Measurements from ENCODE around the gene CD52.

Gene CD52

DNA sequence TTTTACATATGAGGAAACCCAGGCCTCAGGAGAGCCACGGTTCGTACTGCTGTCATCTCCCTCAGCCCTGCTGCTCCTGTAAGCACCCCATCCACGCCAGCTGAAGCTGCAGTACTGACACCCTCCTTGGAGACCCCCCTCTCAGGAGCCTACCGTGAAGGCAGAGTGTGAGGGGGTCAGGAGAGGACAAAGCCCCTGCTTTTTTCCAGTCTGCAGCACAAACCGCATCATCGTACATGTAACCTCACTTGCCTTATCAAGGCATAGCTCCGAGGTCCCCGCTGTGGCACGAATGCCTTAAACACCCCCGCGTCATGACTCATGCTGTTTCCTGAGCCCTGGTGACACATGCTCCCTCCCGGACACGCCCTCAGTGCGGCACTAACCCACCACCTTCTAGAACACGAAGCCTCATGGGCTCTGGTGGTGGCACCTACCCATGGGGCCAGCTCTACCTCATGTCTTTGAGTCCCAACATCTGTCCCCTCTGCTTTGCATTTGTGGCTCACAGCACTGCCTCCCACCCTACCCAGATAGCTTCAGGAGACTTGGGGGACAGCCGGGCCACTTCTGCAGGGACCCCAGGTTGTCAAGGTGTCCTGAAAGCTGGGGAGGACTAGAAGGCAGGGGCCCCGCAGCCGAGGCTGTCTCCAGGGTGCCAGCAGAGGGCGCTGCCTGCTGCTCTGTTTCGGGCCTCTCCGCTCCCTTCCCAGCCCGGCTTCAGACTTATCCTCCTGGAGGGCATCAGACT is 33.0 kb upstream of the CD52 start:
- DNase-seq = peak; percentile 95 to 97 (median 96)

DNA sequence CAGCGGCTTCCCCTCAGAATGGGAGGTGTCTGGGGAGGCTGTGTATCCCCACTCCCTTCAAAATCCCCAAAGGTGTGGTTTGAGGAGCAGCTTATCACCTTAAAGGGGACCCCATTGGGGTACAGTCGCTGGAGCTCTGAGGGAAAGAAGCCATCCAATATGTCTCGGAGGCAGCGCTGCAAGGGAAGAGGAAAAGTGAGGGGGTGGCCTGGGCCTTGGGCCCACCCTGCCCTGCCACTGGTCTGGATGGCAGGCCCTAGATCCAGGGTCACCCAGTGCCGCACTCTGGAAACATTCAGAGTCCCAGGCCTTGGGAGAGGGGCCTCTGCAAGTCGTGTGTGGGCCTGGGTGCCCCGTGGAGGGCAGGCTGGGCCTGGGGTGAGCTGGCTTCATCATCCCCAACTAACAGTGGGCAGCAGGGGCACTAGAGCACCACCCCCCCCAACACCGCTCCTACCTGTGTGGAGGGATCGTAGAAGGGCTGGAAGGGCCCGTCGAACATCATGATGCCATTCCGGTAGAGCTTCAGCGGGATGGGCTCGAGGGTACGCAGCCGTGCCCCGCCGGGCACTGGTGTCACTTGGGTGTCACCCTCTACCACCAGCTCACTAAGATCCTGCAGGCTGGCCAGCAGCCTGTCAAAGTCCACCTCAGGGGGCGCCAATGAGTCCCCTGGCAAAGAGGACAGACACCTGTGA is 32.2 kb upstream of the CD52 start:
- peak in 2 of 3 donors; percentile 36 to 46 for DNase-seq

DNA sequence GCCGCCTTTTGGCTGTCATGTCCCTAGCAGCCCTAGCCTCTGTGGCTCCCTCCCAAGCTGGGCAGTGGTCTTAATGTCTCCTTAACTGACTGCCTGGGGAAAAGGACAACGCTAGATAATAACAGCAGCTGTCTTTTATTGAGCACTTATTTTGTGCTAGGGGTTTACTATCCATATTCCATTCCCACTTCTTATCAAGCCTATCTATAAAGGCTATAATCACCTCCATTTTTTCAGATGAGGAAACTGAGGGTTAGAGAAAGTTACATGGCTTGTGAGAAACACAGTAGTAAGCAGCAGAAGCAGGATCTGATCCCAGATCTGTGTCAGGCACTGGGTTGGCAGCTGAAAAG is 31.7 kb upstream of the CD52 start:
- no peak for DNase-seq

DNA sequence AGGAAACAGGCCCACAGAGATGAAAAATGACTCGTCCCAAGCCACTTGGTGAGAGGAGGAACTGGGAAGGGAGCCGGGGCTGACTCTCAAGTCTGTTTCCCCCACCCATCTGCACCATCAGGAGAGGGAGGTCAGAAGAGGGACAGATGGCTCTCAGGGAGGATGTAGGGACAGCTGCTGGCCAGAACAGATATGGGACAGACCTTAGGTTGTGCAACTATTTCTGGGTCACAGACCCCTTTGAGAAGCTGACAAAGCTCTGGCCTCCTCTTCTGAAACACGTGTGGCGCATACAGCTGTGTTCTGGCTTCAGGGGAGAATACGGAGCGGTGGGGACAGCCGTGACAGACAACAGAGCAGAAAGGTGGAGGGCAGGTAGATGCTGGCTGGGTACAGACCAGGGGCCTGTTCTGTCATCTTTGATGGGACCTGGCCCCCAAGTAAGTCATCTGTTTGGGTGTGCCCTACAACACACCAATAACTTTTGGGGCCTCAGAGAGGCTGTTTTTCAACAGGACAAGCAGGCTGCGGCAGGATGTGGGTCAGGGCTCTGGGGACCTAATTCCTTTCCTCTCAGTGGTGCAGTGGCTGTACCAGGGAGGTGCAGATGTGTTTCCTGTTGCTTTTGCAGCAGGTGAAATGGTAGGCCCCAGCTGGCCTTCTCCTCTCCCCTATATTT is 30.6 kb upstream of the CD52 start:
- DNase-seq = peak; percentile 69 to 78 (median 77)

DNA sequence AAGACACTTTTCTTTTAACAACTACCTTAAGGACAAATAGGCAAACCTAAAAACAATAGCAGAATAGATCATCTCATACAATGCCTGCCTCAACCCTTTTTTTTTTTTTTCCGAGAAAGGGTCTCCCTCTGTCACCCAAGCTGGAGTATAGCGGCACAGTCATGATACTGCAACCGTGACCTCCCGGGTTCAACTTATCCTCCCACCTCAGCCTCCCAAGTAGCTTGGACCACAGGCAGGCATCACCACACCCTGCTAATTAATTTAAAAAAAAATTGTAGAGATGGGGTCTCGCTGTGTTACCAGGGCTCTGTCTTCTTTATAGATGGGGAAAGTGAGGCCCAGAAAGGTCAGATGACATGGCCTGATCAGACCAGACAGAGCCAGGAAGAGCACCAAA is 29.9 kb upstream of the CD52 start:
- DNase-seq = no peak

DNA sequence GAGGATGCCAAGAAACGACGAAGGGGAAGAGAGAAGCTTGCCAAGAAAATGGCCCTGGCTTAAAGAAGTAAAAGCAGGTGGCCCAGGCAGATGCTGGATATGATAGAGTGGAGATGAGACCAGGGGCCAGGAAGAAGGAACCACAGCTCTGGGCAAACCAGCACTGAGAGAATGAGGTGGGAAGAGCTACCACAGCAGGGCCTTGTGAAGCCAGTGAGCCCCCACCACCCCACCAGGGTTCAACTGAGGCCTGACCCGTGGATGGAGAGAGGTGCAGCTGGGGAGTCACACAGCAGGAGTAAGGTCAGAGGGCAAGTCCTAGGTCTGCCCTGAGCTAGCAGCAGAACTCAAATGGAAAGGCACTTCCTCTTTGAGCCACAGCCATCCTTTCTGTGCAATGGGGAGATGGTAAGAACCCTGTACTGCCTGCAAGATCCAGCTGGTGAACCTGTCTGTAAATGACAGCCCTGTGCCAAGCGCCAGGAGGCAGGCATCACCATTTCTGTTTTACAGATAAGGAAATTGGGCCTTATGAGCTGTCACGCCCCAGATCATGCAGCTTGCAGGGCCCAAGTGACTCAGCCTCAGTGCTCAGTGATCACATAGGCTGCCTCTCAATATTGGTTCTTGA is 29.3 kb upstream of the CD52 start:
- peak; percentile 73 to 81 (median 76) for DNase-seq

DNA sequence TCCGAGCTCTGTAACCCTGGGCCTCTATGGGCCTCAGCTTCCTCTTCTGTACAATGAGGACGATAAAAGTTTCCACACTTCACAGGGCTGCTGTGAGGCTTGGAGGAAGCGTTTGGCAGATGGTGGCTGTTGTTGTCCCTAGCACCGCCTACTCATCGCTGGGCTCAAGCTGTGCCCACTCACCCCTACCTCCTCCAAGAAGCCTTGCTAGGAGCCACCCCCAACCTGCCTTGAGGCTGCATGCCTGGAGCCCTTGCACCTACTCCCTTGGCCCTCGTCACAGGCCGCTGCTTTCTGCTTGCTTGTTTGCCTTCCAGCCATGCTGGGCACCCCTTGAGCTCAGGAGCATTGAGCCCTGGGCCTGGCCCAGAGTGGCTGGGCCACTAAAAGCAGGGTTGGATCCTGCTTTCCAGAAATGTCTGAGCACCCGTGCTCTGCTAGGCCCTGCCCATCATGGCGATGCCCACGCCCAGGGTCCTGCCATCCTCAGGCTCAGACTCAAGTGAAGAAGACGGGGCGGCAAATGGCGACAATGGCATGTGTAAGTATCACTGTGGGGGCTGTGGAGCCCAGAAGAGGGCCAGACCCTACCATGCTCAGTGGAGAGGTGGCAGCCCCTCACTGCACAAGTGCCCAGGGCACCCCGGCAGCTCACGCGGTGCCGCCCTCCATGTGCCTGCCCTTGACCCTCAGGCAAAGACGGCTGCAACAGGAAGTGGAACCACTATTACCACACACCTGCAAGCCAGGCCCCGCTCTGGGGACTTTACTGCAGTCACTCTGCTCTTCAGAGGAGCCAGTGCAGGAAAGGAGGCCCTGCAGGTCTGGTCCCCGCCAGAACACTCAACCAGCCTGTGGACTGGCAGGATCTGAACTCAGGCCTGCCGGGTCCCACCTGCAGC is 28.3 kb upstream of the CD52 start:
- DNase-seq = peak; percentile 83 to 87 (median 86)

DNA sequence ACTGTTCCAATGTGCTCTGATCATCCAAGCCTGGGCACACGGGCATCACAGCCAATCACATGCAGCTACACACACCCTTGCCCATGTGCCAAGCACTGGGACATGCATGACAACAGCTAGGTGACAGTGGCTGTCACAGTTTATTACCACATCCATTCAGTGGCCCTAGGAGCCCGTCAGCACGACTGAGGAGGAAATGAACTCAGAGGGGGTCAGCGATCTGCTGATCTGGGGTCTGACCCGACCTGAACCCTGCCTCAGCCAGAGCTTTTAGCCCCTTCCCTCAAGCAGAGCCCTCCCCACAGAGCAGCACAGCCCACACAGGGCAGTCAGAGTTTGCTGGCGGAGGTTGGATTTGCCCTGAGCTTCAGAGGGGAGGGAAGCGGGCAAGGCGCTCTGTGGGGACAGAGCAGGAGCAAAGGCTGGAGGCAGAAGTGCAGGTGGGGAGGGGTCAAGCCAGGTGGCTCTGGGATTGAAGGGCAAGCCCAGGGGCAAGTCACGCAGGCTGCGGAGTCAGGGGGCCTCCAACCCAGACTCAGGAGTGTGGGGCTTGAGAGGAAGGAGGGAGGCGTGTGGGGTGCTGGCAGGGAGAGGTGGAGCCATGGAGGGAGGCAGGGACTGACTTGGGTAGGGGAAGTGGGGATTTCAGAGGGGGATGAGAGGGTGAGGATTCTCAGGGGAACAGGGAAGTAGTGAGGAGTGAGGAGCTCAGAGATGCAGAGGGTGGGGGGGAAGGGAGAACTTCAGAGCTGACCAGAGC is 27.5 kb upstream of the CD52 start:
- peak; percentile 71 to 78 (median 76) for DNase-seq

DNA sequence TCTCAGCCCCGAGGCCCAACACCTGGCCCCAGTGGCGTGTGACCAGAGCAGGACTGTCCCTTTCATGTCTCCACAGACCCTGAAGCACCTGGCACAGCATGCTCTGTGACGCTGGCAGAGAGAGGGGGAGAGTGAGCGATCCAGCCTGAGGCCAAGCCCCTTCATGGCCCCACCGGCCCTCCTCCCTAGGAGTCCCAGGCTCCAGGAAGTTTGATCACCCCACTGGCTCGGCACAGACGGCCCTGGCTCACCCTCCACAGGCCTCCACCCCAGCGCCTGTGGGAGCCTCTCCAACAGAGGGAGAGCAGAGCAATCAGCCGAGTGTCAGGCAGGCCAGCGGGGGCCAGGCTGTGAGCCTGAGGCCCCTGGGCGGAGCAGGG is 26.9 kb upstream of the CD52 start:
- no peak for DNase-seq

DNA sequence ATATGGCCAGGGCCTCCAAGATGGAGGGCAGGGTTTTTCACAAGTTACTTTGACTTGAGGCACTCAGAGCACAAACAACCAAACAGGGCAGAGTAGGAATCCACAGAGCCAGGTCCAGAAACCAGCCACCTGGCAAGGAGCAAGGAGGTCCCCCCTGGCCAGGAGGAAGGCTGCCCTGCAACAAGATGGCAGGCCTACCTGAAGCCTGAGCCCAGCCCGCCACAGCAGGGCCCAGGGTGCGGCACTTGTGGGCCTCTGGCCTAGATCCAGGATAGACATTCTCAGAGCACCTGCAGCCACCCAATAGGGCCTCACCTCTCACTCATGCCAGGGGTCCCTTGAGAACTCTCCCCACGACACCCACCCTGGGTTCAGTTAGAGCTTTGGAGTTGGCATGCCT is 26.3 kb upstream of the CD52 start:
- no peak for DNase-seq

DNA sequence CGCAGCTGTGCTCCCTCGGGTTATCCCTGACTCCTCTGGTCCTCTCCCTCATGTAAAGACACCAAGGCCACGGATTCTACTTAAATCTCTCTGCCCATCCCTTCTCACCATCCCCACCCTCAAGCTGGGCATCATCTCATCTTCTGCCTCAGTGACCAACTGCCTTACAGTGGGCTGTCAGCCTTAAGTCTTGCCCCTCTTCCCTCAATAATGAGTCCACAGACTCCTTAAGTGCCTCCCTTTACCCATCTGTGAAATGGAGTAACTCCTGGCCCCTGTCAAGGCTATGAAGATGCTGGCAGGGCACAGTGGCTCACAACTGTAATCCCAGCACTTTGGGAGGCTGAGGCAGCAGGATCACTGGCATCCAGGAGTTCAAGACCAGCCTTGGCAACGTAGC is 25.8 kb upstream of the CD52 start:
- no peak for DNase-seq

DNA sequence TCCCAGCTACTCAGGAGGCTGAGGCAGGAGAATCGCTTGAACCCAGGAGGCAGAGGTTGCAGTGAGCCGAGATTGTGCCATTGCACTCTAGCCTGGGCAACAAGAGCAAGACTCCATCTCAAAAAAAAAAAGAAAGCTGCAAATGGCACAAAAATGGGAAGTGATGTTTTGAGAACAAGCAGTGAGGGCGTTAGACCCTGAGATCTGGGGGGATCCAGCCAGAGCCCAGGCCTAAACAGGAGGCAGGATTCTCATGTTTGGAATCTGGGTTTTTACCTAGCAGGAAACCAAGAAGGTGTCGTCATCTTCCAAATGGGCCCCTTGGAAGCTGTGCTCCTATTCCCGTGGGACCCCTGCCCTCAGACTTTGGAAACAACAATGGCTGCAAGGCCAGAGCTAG is 25.0 kb upstream of the CD52 start:
- DNase-seq = peak in 1 of 3 donors; percentile 24

DNA sequence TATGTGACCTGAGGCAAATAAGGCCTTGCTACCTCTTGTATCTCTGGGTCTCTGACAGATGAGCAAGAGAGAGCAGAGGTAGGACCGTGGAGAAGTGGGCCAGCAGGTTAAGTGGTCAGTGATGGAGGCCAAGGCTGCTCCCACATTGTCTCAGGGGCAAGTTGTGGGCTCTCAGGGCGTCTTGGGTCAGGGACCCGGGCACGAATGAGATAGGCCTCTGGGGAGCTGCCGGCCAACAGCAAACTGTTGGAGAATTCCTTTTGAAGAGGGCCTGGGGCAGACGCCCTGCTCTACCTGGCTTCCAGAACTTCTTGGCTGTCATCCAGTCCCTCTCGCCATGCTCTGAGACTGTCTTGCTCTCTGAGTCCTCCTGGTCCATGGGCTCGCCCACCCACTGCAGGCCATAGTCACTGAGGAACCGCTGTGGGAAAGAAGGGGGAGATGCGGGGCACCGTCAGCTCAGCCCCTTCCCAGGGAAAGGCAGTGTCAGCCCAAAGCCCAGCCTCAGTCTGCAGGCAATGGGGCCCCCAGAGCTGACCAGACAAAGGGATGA is 23.8 kb upstream of the CD52 start:
- DNase-seq = no peak

DNA sequence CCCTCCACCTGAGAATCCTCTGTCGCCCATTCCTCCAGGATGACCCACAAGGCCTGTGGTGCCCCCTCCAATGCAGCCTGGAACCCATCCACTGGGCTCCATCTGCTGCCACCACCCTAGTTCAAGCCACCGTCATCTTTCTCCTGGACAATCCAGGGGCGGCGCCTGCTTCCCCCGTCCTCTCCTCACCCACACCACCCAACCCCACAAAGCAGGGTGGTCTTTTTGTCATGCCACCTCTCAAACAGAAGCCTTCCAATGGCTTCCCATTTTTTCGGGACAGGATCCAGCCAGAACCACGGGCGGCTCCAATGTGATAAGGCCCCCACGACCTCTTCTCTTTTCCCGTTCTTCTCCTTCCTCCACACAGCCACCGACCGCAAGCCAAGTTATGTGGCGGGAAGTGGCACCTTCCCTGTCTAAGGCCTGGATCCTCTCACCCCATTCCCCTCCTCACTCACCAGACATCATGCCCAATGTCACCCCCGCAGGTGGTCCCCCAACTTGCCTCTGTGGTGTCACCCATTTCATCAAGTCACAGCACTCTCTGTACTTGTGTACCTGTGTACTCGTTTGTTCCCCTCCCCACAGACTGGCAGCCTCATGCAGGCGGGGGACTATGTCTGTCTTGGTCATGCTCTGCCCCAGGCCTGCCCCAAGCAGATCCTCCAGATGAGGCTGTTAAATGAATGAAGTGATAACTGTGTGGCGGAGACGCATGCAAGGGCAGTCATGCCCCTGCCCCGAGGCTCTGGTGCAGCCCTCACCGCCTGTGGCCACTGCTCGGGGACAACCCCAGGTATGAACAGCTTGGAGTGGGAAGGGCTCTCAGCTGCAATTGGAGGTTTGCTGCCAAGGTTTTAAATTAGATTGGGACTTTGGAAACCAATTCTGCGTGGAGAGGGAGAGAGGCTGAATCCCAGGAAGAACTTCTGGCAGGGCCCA is 22.3 kb upstream of the CD52 start:
- DNase-seq = no peak

DNA sequence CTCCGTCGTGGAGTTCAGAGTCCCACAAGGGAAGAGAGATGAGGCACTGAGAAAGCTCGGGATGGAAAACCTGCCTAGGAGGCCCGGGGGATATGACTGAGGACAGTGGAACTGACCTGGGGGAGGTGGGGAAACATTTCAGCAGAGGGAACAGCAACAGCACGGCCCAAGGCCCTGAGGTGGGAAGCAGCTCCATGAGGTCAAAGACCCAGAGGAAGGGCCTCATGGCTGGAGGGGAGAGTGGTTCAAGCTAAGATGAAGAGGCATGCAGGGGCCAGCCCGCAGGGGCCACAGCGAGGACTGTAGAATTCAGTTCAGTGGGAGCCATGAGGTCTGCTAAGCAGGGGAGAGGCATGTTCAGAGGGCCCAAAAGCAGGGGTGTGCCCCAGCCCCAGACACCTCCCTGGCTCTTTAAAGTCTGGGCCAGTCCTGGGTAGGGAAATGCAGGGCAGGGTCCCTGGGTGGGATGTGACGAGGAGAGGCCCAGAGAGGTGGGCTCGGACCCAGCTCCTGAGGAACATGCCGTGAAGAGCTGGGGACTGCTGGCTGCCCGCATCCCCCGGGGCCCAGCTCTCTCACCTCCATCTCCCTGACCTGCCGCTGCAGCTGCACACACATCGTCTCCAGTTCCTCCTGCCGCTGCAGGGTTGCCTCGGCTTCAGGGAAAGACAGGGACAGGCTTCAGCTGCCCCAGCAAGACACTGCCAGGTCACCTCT is 21.3 kb upstream of the CD52 start:
- DNase-seq = no peak

DNA sequence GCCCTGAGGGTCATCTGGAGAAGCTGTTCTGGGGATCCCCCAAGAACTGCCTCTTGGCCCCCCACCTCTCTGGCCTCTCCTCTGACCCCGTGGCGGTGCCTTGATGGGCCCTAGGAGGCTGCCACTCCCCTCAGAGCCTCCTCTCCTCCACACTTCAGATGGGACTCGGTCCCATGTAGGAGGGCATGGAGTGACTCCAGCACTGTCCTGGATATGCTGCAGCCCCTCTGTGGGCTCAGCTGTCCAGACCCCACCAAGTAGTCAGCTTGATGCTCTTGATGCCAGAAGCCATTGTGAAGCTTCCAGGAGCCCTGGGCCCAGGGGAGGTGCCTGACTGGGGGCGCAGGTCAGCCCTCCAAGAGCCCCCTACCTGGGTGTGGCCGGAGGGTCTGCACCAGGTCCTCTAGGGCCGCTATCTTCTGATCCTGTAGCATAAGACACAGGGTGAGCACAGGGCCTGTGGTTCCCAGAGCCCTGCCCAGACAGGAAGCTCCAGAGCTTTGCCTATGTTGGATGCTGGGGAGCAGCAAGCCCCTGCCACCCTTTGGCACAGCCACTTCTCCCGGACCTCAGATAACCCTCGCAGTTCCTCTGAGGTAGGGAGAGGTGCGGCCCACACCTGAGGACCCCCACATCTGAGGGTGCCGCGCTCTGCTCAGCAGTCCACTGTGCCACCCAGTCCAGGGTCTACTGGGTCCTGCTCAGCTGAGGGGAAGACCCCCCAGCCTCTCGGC is 20.5 kb upstream of the CD52 start:
- no peak for DNase-seq

DNA sequence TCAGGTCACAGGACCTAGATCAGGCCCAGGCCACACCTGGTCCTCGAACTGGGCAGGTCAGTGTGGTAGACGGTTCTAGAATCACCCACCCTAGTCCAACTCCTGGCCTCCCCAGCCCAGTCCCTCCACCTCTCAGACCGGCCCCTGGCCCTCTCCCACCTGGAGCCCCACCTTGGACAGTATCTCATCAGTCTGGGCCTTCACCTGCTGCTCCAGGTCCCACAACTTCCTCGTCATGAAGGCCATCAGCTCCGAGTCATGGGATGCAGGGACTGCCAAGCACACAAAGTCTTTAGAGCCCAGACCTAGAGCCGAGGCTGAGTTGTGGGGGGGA is 20.0 kb upstream of the CD52 start:
- DNase-seq = no peak

DNA sequence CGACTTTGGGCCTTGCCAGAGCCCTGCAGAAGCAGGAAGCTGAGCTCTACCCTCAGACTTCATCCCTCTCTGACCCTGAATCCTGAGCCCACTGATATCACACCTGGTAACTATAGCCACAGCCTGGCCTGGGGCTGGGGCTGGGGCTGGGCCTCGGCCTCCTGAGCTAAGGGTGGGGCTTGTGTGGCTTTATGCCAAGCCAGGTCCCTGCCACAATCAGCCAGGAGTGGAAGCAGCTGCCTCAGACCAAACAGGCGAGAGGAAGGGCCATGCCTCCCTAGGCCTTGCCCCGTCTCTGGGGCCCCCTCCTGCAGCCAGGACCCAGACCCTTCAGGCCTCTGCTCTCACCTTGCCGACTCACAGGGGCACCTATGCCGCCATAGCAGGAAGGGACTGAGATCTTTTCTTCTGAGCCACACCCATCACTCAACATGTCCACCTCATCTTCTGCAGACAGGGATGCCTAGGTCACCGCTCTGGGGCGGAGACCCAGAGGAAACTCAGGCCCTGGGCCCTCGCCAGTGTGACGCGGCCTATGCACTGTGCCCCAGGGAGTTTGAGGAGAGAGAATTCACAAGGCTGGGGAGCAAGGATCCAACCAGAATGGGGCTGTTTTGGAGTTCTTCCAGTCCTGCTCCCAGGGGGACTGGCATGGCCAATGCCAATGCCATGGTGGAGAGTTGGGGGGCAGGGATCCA is 17.0 kb upstream of the CD52 start:
- DNase-seq = no peak

All from suppressor macrophage treated with lipopolysaccharide for 1 hour (primary cell).